Activated T-cell treated with anti-CD3 and anti-CD28 coated beads, Interleukin-2, amount 50 U/mL, for 1 hour (primary cell): ENCODE results near the gene HDHD3.
A peak's percentile ranks its signal among the peaks of the same experiment; 100 is the strongest.

Experiments
- DNase-seq: peaks from one replicate; pipeline ENCODE4 v3.0.0-alpha.2; 2020

The HDHD3 gene

DNA sequence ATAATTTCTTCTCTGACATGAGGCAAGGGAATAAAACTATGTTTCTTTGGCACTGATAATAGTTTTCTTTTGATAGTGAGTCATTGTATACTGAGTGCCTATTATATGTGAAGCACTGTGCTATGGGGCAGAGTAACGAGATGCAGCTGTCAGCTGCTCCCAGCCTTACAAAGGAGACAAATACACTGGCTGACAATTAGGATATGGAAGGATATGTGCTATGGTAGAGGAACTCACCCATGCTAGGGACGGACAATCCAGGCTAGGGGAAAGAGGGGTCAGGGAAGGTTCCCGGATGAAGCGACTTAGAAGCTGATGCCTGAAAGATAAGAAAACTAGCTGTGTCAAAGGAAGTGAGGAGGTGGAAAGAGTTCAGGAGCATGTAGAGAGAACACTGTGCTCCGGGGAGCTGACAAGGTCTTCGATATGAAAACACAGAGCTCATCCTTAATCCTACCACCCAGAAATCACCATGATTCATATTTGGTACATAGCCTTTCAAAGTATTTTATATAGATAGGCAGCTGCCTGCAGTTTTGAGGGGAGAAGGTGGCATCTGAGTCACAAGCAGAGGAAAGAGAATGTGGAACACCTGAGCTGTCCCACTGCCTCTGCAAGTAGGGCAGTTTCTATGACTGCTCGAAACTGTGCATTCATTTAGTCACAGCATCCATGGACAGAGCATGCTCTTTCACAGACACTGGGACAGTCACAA lies 15.3 kb downstream of the HDHD3 start:
- DNase-seq = no peak

DNA sequence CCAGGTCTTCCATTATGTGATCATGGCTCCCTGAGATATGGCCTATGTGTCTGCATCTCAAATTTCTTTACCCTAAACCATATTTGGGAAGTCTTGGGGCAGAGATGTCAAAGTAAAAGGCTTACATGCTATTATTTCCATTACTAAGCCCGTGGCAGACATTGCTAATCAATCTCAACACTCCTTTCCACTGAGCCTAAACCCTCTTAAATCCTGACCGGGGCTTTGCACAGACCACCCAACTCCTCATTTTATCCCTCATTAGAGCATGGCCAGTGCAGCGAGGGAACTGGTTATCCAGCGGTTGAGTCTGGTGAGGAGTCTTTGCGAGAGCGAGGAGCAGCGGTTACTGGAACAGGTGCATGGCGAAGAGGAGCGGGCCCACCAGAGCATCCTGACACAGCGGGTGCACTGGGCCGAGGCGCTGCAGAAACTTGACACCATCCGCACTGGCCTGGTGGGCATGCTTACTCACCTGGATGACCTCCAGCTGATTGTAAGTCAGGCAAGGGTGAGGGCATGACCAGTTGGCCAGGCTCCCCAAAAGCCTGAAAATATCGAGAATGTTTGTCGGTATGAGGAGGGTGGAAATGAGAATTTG lies 16.4 kb downstream of the HDHD3 start:
- DNase-seq = no peak

DNA sequence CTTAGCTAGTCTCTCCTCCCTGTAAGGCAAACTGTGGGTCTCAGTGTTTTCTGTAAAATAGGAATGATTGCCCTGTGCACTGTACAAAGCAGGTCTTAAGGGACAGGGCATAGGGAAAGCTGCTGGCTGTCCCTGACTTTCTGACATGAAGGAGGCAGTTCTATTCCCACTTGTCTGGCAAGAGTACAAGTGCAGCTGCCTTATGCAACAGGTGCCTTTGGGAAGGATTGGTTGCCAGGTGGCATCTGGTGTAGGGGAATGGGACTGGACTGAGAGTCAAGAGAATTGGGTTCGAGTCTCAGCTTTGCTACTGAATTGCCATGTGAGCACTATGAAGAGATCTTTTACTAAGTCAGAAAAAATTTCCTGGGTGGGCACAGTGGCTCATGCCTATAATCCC lies 17.4 kb downstream of the HDHD3 start:
- DNase-seq = no peak

DNA sequence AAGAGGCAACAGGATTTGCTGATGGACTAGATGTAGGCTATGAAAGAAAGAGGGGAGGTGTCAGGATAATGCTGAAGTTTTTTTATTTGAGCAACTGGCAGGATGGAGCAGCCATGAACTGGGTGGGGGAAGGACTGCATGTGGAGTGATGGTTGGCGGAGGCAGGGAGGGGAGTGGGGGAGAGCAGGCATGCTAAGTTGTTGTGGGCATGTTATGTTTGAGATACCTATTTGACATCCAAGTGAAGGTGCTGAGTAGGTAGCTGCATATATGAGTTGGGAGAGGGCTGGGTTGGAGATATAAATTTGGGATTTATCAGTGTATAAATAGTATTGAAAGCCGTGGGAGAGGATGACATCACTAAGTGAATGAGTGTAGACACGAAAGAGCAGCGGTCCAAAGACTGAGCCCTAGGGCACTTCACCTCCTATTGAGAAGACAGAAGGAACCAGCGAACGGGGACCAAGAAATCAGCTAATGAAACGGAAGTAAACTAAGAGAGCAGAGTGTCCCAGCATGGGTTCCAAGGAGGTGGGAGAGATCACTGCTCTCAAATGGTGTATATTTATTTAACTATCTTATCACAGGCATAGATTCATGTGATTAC lies 20.0 kb downstream of the HDHD3 start:
- DNase-seq = no peak

GRCh38 chr9:113355040-113355596 lies 21.7 kb downstream of the HDHD3 start:
- DNase-seq = no peak

DNA sequence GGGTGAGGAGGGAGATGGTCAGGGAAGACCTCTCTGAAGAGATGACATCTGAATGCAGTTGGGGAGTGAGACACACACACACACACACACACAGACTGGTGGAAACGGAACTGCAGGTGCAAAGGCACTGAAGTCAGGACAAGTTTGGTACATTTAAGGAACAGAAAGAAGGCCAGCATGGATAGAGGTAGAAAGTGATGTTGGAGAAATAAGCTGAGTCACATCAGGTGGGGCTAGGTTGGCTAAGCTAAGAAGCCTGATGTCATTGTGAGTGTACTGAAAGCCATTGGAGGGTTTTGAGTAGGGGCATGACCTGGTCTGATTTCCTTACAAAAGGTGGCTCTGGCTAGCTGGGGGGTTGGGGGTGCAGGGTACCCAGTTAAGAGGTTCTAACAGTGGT lies 24.4 kb downstream of the HDHD3 start:
- no peak for DNase-seq

- no peak for DNase-seq
Measured at GRCh38 chr9:113352006-113352405, 24.8 kb downstream of the HDHD3 start.

DNA sequence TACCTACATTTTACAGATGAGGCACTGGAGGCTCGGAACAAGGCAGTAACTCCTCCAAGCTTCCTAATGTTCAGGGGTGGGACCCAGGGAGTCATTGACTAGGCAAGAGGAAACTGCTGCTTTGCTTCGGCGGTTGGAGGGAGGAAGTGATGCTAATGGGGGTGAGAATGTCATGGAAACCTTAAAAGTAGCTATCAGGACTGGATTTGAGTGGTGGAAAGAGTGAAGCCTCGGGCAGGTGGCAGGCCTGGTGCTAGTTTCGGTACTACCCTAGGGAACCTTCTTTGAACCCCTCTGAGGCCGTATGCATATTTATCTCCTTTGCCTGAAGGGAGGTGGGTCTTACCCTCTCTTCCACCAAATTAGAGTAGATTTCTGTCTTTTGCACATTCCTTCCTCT lies 25.8 kb downstream of the HDHD3 start:
- DNase-seq = no peak

GRCh38 chr9:113350107-113350661 lies 26.6 kb downstream of the HDHD3 start:
- no peak for DNase-seq

- DNase-seq = peak; percentile 52
Measured at GRCh38 chr9:113349445-113350094, 27.2 kb downstream of the HDHD3 start, which contains the start of gene BSPRY. TSS of gene BSPRY (plus strand) at chr9:113349541. CDS start at chr9:113349580, 39 bp downstream.

DNA sequence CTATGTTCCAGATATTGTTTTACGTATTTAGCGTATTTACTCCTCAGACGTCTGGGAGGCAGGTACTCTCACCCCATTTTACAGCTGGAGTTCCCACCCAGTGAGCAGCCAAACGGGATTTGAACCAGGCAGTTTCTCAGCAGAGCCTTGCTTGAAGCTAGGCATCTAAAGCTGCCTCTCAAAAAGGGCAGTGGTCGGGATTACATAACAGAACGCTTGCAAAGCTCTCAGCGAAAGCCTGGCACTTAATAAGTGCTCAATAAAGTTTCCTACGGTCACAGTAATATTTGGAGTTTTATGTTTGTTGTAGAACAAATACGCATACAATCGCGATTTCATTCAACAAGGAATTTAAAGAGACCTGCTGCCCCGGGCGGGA lies 27.7 kb downstream of the HDHD3 start:
- no peak for DNase-seq

DNA sequence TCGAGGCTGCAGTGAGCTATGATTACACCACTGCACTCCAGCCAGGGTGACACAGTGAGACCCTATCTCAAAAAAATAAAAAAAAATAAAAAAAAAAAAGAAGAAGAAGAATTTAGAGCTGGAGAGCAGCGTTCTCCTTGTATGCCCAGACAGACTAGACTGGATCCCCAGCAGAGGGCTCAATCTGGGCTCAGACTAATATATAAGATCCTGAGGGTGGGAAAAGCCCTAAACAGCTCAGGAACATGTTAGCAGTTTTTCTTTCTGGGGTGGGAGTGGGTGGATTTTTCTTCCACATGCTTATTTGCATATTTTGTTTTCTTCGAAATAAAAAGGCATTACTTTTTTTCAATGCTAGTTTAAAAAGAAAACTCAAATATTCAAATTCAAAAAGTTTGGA lies 28.3 kb downstream of the HDHD3 start:
- no peak for DNase-seq

DNA sequence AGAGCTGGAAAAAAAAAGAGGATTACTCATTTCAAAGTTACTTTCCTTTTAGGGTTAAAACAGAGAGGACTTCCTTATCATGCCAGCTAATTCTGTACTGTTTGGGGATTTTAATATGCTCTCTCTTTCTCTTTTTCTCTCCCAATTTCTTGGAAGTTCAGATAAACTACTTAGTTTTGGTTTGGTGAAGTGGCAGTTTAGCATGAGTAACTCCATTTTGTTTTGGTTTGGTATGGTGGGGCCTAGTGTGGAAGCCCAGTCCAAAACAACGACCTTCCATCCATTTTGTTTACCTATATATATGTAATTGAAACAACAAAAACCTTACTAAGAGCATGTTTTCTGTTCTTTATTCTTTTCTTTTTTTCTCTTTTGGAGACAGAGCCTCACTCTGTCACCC lies 31.1 kb downstream of the HDHD3 start:
- DNase-seq = no peak

GRCh38 chr9:113345190-113345589 lies 31.6 kb downstream of the HDHD3 start:
- no peak for DNase-seq

DNA sequence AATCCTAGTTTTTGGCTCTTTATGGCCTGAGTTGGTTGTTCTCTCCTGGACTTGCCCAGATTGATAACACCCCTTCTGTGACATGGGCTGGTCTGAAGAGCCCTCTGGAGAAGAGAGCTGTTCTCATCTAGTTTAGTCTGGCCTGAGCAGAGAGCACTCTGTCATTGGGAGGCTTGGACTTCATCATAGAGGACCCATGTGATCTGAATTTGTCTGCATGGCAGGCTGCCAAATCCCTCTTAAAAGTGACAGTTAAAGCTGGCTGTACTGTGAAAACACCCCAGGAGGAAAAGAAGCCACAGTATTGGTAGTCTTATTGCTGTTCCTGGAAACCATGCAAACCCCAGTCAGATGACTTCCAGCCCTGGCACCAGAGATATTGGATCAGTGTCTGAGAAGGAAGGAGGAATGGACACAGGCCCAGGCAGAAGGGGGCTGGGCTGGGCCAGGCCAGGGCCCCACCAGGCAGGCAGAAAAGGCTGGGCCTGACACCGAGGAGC lies 33.0 kb downstream of the HDHD3 start:
- no peak for DNase-seq

GRCh38 chr9:113341712-113342410 lies 34.9 kb downstream of the HDHD3 start:
- DNase-seq = no peak

GRCh38 chr9:113340011-113340699 lies 36.6 kb downstream of the HDHD3 start, which contains the start of gene WDR31:
TSS of gene WDR31 (minus strand) at chr9:113340275. CDS start at chr9:113332022, 8,253 bp downstream.
- peak; percentile 85 for DNase-seq

- DNase-seq = no peak
Measured at GRCh38 chr9:113337714-113338113, 39.1 kb downstream of the HDHD3 start.

- DNase-seq = no peak
Measured at GRCh38 chr9:113331780-113332179, 45.0 kb downstream of the HDHD3 start.

GRCh38 chr9:113328045-113328782 lies 48.6 kb downstream of the HDHD3 start:
- no peak for DNase-seq

DNA sequence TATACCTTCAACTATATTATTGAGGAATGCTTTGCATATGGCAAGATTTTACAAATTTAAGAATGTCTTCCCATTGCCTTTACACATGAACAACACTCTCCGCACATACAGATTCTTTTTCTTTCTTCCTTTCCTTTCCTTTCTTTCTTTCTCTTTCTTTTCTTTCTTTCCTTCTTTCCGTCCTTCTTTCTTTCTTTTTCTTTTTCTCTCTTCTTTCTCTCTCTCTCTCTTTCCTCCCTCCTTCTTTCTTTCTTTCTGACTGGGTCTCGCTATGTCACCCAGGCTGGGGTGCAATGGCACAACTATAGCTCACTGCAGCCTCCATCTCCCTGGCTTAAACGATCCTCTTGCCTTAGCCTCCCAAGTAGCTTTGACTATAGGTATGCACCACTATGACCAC lies 50.6 kb downstream of the HDHD3 start:
- no peak for DNase-seq
